ENCODE data around the gene APOBEC2.

DNA sequence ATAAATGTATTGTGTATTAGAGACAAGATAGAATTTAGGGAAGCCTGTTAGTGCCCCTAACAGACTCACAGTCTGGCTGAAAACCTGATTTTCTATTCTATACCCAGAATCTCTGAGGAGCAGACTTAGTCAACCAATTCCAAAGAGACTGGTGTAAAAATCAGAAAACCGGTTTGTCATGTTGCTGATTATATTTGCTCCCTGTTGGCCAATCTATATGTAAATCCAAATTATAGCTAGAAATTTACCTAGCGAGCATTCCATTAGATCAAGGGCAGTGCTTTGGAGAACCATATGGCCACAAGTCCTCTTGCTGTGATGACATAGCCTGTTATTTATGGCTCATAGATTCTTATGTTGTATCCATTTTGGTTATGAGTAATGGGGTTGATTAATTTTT, 24.5 kb downstream of the APOBEC2 start:
- TF ChIP-seq SIN3A (IDR thresholded peaks at IDR 0.05; ENCODE audit: low read depth) (no peak), SP1 (IDR thresholded peaks at IDR 0.05; ENCODE audit: low read depth) (no peak), CEBPB (IDR thresholded peaks at IDR 0.05; ENCODE audit: low read depth) (no peak), FOSL1 (IDR thresholded peaks at IDR 0.05; ENCODE audit: low read depth) (no peak), EZH2phosphoT487 (IDR thresholded peaks at IDR 0.05; ENCODE audit: borderline replicate concordance) (no peak), JUND (IDR thresholded peaks at IDR 0.05) (no peak)
- TF ChIP-seq, protein P1, sequence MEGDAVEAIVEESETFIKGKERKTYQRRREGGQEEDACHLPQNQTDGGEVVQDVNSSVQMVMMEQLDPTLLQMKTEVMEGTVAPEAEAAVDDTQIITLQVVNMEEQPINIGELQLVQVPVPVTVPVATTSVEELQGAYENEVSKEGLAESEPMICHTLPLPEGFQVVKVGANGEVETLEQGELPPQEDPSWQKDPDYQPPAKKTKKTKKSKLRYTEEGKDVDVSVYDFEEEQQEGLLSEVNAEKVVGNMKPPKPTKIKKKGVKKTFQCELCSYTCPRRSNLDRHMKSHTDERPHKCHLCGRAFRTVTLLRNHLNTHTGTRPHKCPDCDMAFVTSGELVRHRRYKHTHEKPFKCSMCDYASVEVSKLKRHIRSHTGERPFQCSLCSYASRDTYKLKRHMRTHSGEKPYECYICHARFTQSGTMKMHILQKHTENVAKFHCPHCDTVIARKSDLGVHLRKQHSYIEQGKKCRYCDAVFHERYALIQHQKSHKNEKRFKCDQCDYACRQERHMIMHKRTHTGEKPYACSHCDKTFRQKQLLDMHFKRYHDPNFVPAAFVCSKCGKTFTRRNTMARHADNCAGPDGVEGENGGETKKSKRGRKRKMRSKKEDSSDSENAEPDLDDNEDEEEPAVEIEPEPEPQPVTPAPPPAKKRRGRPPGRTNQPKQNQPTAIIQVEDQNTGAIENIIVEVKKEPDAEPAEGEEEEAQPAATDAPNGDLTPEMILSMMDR (IDR thresholded peaks at IDR 0.05 in 2 of 3, conservative IDR thresholded peaks at IDR 0.05 in 1 of 3; ENCODE audit: borderline replicate concordance in 1 of 3, insufficient read depth in 1 of 3, low read depth in 2 of 3, low read length in 2 of 3): no peak
